Activated T-helper 9 cell treated with anti-CD3 and anti-CD28 coated beads, Interleukin-2, amount 50 U/mL, for 16 hours (primary cell): ENCODE measurements around the gene HDAC5.
"Not testable (repeated sequence)": the region's sequence is repeated elsewhere in the genome, so short reads cannot be mapped to it uniquely, and the experiment has no call there.

Experiments
- DNase-seq: peaks from one replicate; pipeline ENCODE4 v3.0.0-alpha.2; 2020; ENCODE audit warnings: low read depth

HDAC5 gene

GRCh38 chr17:44110823-44111633 is 12.4 kb downstream of the HDAC5 start:
- DNase-seq: no peak

DNA sequence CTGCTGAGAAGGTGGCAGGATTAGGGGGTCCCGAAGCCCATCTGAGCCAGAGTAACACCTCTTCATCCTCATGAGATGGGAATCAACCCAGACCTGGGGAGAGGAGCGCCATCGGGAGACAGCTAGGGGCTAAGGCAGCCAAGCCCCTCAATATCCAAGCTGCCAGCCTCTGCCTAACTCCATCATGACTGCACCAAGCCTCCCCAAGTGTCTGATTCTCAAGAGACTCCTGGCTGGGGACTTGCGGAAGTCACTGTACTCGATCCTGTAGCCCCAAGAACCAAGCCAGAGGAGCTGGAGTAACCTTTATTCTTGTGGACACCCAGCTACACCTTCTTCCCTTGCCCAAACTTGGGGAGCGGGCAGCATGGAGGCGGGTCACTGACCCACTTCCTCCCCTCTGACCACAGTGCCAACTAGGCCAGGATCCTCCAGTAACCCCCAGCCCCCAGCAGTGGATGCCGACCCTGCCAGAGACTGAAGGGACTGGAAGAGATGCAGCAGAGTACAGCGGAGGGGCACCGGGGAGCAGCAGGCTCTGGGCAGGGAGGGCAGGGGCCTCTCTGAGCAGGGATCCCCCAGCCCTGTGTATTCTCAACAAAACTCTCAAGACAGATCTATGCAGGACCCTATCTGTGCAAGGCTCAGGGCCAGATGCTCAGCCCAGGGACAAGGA is 13.3 kb downstream of the HDAC5 start:
- DNase-seq: no peak

- DNase-seq: no peak
Observed at GRCh38 chr17:44109312-44109630, 14.2 kb downstream of the HDAC5 start.

- no peak for DNase-seq
Observed at GRCh38 chr17:44108440-44109311, 14.8 kb downstream of the HDAC5 start.

DNA sequence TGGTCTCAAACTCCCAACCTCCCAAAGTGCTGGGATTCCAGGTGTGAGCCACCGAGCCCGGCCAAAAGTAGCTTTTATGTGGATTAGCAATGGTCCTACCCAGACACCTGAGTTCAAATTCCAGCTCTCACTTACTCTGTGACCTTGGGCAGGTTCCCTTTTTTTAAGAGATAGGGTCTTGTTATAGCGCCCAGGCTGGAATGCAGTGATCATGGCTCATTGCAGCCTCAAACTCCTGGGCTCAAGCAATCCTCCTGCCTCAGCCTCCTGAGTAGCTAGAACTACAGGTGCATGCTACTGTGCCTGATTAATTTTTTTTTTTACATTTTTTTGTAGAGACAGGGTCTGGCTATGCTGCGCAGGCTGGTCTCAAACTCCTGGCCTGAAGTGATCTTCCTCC is 16.6 kb downstream of the HDAC5 start:
- no peak for DNase-seq

- DNase-seq: no peak
Observed at GRCh38 chr17:44105941-44106340, 17.5 kb downstream of the HDAC5 start.

DNA sequence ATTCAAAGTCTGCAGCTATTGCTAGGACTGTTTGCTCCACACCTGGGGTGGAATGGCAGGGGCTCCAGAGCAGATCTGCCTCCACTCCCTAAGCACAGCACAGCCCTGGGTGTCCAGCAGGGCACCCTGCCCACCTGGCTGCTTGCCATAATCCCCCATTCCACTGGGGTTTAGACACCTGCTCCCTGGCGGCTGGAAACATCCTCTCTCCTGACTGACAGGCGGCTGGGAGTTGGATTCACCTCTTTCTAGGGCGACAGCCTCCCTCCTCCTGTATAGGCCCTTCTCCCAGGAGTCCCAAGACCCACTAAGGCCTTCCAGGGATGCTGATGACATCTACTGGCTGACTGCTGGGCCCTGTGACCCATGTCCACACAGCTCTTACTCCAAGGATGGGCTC is 18.0 kb downstream of the HDAC5 start:
- no peak for DNase-seq

DNA sequence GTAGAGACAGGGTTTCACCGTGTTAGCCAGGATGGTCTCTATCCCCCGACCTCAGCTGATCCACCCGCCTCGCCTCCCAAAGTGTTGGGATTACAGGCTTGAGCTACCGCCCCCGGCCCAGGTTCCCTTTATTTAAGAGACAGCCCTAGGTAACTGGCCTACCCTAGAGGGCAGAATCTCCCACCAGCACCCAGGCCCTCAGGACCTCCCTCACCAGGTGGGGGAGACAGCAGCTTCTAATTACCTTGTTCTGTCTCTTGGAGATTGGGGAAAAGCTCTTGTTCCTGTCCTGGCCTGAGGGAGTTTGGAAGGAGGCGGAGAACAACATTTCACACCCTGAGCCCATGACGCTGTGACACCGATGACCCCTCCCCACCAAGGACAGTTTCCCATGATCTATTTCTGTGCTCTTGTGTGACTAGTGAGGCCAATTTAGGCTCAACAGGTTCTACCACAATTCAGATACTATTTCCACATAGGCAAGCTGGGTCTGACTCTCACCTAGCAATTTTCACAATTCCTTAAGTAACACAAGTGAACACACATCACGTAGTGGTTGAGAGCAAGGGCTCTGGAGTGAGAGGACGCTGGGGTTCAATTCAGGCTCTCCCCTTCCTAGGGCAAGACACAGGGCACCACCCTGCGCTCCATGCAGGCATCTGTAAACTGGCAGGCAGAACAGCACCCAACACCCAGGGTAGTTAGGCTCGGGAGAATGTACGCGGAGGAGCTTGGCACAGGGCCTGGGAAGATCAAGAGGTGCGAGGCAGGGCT is 20.4 kb downstream of the HDAC5 start:
- DNase-seq: no peak

DNA sequence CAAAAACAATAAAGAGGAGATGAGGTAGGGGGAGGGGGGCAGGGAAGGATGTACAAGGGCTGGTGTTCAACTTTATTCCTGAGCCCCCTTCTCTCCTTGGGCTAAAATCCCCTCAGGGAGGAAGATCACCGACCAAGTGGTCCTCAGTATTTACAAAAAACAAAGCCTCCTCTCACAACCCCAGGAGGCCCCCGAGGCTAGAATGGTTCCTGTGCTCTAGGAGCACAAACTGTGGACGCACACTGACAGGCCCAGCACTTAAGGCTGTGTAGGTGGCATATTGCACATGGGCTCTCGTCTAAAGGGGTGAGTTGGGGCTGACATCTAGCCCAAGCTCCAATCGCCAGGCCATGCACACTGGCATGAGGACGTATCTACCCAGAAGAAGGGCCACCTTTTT is 21.6 kb downstream of the HDAC5 start:
- DNase-seq: not testable (repeated sequence)

GRCh38 chr17:44097110-44097958 is 26.1 kb downstream of the HDAC5 start:
- DNase-seq: no peak

DNA sequence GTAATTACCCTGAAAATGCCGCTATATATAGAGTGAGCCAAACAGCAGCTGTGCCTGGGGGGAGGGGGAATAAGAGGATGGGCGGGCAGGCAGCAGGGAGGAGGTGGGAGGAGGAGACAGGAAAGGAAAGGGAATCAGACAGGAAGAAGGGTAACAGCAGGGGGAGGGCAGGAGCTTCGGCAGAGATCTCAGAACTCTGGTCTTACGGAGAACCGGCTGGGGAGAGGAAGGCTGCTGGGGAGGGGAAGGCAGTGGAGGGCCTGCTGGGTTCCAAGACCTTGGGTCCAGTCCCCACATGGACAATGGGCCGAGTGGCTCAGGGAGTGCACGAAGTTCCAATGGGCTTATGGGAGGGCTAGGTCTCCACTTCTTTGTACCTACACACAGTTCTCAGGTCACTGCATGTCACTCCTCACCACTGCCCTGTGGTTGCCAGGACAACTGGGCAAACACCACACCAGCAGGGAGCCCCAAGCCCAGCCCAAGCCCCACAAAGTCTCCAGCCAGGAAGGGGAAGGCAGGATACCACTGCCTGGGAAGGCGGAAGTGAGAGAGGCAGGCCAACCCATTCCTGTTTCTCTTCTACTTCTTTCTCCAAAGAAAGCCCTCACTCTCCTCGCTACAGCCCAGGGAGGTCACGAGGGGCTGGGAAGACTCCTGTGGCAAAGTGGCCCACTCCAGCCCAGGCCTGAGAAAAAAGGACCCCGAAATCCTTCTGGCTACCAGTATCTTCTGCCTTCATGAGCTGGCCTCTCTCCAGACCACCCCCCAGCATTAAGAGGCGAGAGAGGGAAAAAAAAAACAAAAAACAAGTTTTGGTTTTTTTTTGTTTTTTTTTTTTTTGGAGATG is 27.6 kb downstream of the HDAC5 start:
- no peak for DNase-seq

DNA sequence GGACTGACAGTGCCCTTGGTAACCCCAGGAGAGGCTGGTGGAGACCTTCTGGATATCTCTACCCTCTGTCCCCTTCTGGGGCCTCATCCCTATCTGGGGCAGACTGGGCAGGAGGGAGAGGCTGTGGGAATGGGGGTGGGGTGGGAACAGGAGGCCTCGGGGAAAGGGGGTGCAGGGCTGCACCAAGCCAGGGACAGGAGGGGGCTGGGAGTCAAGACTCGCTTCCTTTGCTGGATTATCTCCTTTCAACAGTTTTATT is 28.1 kb downstream of the HDAC5 start:
- DNase-seq: no peak

DNA sequence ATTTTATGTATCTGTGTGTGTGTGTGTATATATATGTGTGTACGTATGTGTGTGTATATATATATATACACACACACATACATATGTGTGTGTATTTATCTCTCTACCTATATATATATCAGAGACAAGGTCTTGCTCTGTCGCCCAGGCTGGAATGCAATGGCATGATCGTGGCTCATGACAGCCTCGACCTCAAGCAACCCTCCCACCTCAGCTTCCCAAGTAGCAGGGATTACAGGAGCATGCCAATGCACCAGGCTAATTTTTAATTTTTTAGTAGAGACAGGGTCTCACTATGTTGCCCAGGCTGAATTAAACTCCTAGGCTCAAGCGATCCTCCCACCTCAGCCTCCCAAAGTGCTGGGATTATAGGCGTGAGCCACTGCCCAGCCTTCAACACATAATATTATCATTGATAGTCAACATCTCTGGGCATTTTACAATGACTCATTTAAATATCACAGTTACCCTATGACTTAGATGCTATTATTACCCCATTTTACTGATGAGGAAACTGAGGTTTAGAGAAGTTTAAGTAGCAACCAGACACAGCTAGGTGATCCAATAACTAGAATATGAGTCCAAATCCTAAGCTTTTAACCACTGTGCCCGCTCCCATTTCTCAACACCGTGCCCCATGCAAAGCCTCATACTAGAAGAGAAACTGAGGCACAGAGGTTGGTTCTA is 28.6 kb downstream of the HDAC5 start:
- no peak for DNase-seq

DNA sequence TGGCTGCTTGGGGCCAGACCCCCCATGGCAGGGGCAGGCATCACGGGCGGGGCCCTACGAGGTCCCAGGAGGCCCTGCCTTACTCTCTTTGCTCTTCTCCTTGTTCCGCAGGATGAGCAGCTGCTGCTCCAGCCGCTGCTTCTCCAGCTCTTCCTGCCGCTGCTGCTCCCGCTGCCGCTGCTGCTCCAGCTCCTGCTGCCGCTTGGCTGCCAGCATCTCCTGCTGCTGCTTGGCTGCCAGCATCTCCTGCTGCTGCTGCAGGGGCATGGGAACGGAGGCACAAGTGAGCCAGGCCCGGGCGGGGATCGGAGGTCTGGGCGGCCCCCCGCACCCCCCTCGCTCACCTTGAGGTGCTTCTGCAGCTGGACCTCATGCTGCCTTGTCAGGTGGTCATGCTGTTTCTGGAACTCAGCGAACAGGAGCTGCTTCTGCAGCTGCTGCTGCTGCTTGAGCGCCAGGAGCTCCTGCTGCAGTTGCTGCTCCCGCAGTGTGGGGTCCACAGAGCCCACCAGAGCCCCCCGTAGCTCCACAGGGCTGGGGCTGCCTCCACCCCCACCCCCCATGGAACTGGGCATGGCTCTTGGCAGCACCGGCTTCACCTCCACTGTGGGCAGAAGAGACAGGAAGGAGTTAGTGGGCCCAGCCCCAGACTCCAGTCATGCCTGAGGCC is 30.1 kb downstream of the HDAC5 start:
- DNase-seq: no peak

GRCh38 chr17:44092051-44092450 is 31.4 kb downstream of the HDAC5 start:
- DNase-seq: no peak

DNA sequence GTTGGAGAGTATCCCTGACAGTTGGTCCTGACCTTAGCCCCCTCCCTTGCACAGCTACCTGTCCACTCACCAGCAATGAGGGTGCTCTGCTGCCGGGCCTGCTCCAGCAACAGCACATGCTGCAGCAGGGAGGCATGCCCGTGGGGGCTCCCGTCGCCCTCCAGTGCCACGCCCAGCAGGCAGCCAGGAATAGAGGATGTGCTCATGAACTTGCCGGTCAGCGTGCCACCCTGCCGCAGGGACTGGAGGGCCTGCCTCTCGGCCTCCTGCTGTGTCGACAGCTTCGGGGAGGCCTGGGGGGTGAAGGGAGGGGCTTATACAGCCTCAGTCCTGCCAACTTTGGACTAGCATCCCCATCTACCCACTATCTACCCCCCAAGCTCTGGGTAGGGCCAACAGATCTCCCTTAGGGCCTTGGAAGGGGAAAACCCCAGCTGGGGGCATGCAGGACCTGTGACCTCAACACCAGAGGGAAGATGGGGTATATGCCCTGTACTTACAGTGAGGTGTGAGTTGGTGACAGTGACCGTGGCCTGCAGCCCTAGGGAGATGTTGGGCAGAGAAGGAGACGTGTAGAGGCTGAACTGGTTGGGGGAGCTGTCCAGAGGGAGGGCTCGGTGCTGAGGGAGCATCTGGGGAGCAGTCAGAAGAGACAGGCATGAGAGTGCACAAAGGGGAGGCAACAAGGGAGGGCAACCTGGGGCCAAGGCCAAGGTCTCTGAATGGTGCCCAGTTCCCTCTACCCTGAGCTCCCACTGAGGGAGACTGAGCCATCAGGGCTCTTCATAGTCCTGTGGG is 32.0 kb downstream of the HDAC5 start:
- no peak for DNase-seq

DNA sequence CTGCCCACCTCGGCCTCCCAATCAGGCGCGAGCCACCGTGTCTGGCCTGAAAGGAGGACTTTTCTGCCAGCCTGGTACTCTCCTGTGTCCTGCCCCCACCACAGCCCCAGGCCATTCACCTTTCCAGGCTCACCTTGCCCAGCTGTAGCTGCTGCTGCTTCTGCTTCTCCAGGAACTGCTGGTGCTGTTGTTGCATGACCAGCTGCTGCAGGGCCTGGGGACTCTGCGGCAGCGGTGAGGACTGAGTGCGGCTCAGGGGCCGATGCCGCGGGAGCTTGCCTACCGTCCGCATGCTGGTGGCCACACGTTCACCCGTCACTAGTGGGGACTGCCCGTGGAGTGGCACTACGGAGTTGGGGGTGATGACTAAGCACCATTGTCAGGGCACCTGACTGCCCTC is 35.2 kb downstream of the HDAC5 start:
- no peak for DNase-seq

DNA sequence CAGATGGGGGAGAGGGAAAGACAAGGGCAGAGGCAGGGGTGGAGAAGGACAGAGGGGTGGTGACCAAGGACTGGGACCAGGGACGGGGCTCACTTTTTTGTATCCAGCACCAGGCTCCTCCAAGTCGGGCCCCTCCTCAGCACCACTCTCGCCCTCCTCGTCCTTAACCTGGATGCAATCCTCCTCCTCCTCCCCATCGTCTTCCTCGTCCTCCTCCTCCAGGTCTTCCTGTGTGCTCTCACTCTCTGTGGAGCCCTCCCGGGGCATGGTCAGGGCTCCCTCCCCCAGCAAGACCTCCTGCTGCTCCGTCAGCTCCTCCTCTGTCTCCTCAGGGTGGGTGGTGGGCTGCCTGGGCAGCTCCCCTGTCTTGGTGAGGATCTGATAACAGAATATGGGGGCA is 36.1 kb downstream of the HDAC5 start:
- DNase-seq: no peak
